ENCODE measurements around the gene PLXNC1. TPM values are rescaled to one million over a fixed set of nuclear protein-coding genes. Genes with fewer than 3 reads are reported as not detected.
A peak's percentile ranks its signal among the peaks of the same experiment; 100 is the strongest.

PLXNC1 gene
- total and polyA plus RNA-seq, 9 of the 15 experiments (the other 6 are each of a cell fraction or from before 2014, with no cell fraction given): 0.08 to 0.87 (median 0.28) TPM

DNA sequence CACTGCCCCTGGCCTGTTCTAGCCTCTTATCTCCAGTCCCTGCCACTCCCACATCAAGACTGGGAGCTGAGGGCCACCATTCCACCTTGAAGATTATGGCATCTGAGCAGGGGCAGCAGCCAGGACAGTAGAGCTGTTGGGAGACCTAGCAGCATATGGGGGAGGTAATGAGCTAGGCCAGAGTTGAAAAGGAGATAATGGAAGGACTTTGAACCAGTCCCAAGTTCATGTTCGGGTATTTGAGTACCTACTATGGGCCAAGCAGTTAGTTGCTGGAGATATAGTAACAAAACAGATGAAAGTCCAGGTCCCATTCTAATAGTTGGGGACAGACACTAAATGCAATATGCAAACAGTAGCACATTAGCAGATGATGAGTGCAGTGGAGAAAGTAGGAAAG is 151.5 kb downstream of the PLXNC1 start (continued):
- TF ChIP-seq UBTF (IDR thresholded peaks at IDR 0.05; ENCODE audit: borderline replicate concordance in 1 of 2, low read depth in 2 of 2, low read length in 2 of 2): no peak

DNA sequence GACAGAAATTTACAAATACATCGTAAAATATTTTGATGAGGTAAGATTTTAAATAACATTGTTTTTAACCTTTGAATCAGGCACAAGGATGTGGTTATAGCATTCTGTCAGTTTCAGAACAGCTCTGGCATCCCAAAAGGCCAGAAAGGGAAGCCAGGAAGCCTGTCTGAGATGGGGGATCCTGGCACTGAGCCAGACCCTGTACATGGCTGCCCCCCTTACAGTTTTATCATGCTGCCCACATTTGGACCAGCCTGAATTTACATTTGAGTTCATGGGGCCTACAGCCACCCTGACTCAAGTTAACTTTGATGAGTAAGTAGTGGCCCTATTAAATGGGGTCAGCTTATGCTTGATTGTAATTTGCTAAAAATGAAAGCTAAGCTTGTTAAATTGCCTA is 155.6 kb downstream of the PLXNC1 start:
- H3K27me3 ChIP-seq (ENCODE audit: control insufficient read depth in 2 of 2, insufficient read depth in 2 of 2, low read length in 2 of 2): no peaks in the 10 kb centered on the region
- in situ Hi-C loops (cut with MboI): no loop called here
- H3K4me1 ChIP-seq (replicated peaks in 1 of 2; ENCODE audit: control insufficient read depth in 2 of 2, insufficient read depth in 2 of 2, low read length in 2 of 2): no peaks in the 10 kb centered on the region; a peak in 2 of 5 replicates
- WGBS (ENCODE audit: insufficient coverage, low coverage, missing lambda C conversion rate): 100% methylated on average over 1 of the region's 1 CpG
- CTCF ChIA-PET (ENCODE audit: low intra/inter-chr PET ratio): no interaction called here
- no peak overlapping the region for H3K27ac ChIP-seq (ENCODE audit: extremely low read depth, low read depth, low read length)
- no peaks in the 10 kb centered on the region for H3K9me1 ChIP-seq (ENCODE audit: control insufficient read depth, insufficient read depth, low read length)
- no peak overlapping the region for H3K4me2 ChIP-seq (ENCODE audit: insufficient read depth, low read length)
- H3K9ac ChIP-seq (ENCODE audit: insufficient read depth in 1 of 2, low read depth in 2 of 2, low read length in 2 of 2): no peak overlapping the region
- H3K36me3 ChIP-seq (ENCODE audit: control insufficient read depth, insufficient read depth, low read length): peaks cover 62% of the 10 kb centered on the region
- peak; percentile 72 for TF ChIP-seq NFIC (IDR thresholded peaks at IDR 0.05)
- TF ChIP-seq ZC3H8 (IDR thresholded peaks at IDR 0.05): no peak
- FAIRE-seq (no peak), DNase-seq (ENCODE audit: extremely low read depth in 1 of 4, low spot score in 3 of 4) (no peak), ATAC-seq (no peak)
- H3K4me3 ChIP-seq: no peak overlapping the region
- H3K79me2 ChIP-seq (ENCODE audit: control insufficient read depth, insufficient read depth, low read length): no peaks in the 10 kb centered on the region
- intact Hi-C loops (cut with micrococcal nuclease): loop anchor here (10.0 kb wide), 1 partner anchor 231 kb away; no protein-coding TSS in a partner anchor
- no TSS peak for BruUV-seq (replicated peaks)
- POLR2A ChIA-PET: interaction anchor here (1.5 kb wide), 1 partner anchor 14 kb away, joined by 3 read pairs; no protein-coding TSS in a partner anchor
- H4K20me1 ChIP-seq (replicated peaks; ENCODE audit: control insufficient read depth, insufficient read depth, low read length): no peaks in the 10 kb centered on the region
- H2AFZ ChIP-seq (ENCODE audit: low read depth, low read length): no peak overlapping the region
- no peaks in the 10 kb centered on the region for H3K9me3 ChIP-seq (replicated peaks; ENCODE audit: control insufficient read depth, insufficient read depth, low read depth, low read length)

All from K562 (cell line).